Measurements from ENCODE around the gene PRUNE1. TPM values are rescaled to one million over a fixed set of nuclear protein-coding genes. Genes with fewer than 3 reads are reported as not detected.
A peak's percentile ranks its signal among the peaks of the same experiment; 100 is the strongest.

The PRUNE1 gene, protein sequence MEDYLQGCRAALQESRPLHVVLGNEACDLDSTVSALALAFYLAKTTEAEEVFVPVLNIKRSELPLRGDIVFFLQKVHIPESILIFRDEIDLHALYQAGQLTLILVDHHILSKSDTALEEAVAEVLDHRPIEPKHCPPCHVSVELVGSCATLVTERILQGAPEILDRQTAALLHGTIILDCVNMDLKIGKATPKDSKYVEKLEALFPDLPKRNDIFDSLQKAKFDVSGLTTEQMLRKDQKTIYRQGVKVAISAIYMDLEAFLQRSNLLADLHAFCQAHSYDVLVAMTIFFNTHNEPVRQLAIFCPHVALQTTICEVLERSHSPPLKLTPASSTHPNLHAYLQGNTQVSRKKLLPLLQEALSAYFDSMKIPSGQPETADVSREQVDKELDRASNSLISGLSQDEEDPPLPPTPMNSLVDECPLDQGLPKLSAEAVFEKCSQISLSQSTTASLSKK
- 25.7 and 32.2 TPM in 2 replicates for polyA plus RNA-seq
- 32.1 and 42.3 TPM in 2 replicates for polyA minus RNA-seq

DNA sequence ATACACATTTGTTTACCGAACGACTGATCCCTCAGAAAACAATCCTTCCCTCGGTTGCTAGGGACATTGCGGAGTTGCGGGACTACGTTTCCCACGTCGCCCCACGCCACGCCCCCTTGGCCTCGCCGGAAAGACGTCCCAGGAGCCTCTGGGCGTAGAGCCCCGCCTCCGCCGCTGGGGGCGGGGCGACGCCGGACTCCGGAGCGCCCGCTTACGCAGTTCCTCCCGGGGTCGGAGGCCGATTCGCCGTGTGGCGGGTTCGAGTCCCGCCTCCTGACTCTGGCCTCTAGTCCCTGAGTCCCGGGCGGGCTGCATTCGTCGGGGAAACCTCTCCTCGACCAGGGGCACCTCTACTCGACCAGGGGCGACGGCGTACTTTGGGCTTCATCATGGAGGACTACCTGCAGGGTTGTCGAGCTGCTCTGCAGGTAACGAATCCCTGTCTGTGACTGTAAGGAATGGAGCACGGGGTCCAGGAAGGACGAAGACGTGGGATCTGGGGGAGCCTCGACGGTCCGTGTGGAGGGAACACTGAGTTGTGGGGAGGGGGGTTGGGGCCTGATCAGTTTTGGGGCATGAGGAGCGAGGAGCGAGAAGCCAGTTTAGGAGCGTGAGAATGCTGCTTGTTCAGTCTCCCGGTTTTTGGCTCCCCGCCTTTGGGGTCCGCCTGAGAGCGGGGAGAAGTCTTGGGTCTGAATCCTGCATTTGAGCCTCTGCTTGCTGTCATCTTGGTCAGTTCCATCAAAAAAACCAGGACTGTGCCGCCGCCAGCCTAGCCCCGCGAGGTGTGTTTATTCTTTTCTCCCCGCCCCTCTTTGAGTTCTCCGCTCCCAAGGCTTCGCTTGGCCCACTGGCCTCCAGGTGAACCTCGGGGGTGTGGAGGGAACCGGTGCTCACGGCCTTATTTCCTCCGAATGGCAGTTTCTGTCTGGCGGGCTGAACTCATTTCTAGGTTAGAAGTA lies at the start of gene PRUNE1:
PRUNE1 (plus strand) TSS at position 206 of the 962 bp plus-strand sequence; CDS start at position 390, 184 bp downstream.
- Histone ChIP-seq H3K9ac (ENCODE audit: low read length) (peak within 1 kb of the TSS; percentile 74), H3K4me2 (ENCODE audit: low read length) (peak within 1 kb of the TSS; percentile 79), H3F3A (ENCODE audit: insufficient read depth, low read length, poor library complexity, severe bottlenecking) (no peaks in the 10 kb centered on the region), H4K20me1 (ENCODE audit: insufficient read depth) (no peaks in the 10 kb centered on the region), H3K27ac (ENCODE audit: low read length) (peak within 1 kb of the TSS; percentile 75), H3K27me3 (ENCODE audit: insufficient read depth, low read depth, low read length) (no peaks in the 10 kb centered on the region), H2AFZ (ENCODE audit: low read depth, low read length) (peak within 1 kb of the TSS; percentile 100), H3K79me2 (replicated peaks; ENCODE audit: insufficient read depth, low read length) (peaks cover 26% of the 10 kb centered on the region), H3K36me3 (ENCODE audit: insufficient read depth, low read length) (no peaks in the 10 kb centered on the region), H3K9me3 (ENCODE audit: low read length) (no peaks in the 10 kb centered on the region), H3K4me3 (ENCODE audit: low read length) (peak within 1 kb of the TSS; percentile 76), H3K9me2 (ENCODE audit: insufficient read depth, low read length) (no peaks in the 10 kb centered on the region)
- TF ChIP-seq TAF1 (IDR thresholded peaks at IDR 0.05; ENCODE audit: low read depth): peak; percentile 57
- peak; percentile 32 for TF ChIP-seq MXI1 (conservative IDR thresholded peaks at IDR 0.05; ENCODE audit: poor library complexity, severe bottlenecking)
- peak; percentile 20 for TF ChIP-seq SMC3 (conservative IDR thresholded peaks at IDR 0.05; ENCODE audit: poor library complexity)
- TF ChIP-seq EZH2 (IDR thresholded peaks at IDR 0.05; ENCODE audit: borderline replicate concordance, insufficient read depth, low read length, poor library complexity, severe bottlenecking): no peak
- TF ChIP-seq POLR2AphosphoS5 (IDR thresholded peaks at IDR 0.05): peak; percentile 36
- TF ChIP-seq, protein P1, sequence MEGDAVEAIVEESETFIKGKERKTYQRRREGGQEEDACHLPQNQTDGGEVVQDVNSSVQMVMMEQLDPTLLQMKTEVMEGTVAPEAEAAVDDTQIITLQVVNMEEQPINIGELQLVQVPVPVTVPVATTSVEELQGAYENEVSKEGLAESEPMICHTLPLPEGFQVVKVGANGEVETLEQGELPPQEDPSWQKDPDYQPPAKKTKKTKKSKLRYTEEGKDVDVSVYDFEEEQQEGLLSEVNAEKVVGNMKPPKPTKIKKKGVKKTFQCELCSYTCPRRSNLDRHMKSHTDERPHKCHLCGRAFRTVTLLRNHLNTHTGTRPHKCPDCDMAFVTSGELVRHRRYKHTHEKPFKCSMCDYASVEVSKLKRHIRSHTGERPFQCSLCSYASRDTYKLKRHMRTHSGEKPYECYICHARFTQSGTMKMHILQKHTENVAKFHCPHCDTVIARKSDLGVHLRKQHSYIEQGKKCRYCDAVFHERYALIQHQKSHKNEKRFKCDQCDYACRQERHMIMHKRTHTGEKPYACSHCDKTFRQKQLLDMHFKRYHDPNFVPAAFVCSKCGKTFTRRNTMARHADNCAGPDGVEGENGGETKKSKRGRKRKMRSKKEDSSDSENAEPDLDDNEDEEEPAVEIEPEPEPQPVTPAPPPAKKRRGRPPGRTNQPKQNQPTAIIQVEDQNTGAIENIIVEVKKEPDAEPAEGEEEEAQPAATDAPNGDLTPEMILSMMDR (IDR thresholded peaks at IDR 0.05; ENCODE audit: poor library complexity, severe bottlenecking): no peak
- TF ChIP-seq, protein P2, sequence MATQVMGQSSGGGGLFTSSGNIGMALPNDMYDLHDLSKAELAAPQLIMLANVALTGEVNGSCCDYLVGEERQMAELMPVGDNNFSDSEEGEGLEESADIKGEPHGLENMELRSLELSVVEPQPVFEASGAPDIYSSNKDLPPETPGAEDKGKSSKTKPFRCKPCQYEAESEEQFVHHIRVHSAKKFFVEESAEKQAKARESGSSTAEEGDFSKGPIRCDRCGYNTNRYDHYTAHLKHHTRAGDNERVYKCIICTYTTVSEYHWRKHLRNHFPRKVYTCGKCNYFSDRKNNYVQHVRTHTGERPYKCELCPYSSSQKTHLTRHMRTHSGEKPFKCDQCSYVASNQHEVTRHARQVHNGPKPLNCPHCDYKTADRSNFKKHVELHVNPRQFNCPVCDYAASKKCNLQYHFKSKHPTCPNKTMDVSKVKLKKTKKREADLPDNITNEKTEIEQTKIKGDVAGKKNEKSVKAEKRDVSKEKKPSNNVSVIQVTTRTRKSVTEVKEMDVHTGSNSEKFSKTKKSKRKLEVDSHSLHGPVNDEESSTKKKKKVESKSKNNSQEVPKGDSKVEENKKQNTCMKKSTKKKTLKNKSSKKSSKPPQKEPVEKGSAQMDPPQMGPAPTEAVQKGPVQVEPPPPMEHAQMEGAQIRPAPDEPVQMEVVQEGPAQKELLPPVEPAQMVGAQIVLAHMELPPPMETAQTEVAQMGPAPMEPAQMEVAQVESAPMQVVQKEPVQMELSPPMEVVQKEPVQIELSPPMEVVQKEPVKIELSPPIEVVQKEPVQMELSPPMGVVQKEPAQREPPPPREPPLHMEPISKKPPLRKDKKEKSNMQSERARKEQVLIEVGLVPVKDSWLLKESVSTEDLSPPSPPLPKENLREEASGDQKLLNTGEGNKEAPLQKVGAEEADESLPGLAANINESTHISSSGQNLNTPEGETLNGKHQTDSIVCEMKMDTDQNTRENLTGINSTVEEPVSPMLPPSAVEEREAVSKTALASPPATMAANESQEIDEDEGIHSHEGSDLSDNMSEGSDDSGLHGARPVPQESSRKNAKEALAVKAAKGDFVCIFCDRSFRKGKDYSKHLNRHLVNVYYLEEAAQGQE (IDR thresholded peaks at IDR 0.05; ENCODE audit: borderline replicate concordance): no peak
- TF ChIP-seq EP300 (conservative IDR thresholded peaks at IDR 0.05; ENCODE audit: poor library complexity, severe bottlenecking): peak; percentile 69

DNA sequence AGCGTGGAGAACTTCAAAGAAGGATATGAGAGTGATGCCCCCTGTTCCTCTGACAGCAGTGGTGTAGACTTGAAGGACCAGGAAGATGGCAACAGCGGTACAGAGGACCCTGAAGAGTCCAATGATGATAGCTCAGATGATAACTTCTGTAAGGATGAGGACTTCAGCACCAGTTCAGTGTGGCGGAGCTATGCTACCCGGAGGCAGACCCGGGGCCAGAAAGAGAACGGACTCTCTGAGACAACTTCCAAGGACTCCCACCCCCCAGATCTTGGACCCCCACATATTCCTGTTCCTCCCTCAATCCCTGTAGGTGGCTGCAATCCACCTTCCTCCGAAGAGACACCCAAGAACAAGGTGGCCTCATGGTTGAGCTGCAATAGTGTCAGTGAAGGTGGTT lies 47.6 kb upstream of the PRUNE1 start:
- Histone ChIP-seq H3K27ac (ENCODE audit: low read length) (no peak overlapping the region), H3K4me3 (ENCODE audit: low read length) (no peak overlapping the region), H3K27me3 (ENCODE audit: insufficient read depth, low read depth, low read length) (no peaks in the 10 kb centered on the region), H3K9ac (ENCODE audit: low read length) (no peak overlapping the region), H4K20me1 (ENCODE audit: insufficient read depth) (no peaks in the 10 kb centered on the region), H3K9me2 (ENCODE audit: insufficient read depth, low read length) (no peaks in the 10 kb centered on the region), H3K36me3 (ENCODE audit: insufficient read depth, low read length) (peaks cover 18% of the 10 kb centered on the region), H3K79me2 (replicated peaks; ENCODE audit: insufficient read depth, low read length) (no peaks in the 10 kb centered on the region), H3F3A (ENCODE audit: insufficient read depth, low read length, poor library complexity, severe bottlenecking) (no peaks in the 10 kb centered on the region), H2AFZ (ENCODE audit: low read depth, low read length) (no peak overlapping the region), H3K4me2 (ENCODE audit: low read length) (no peak overlapping the region), H3K9me3 (ENCODE audit: low read length) (no peaks in the 10 kb centered on the region)
- TF ChIP-seq SMC3 (conservative IDR thresholded peaks at IDR 0.05; ENCODE audit: poor library complexity): no peak

Data from neural cell (in vitro differentiated cells).